Skeletal muscle satellite cell (primary cell): ENCODE measurements around the gene CDYL2.

Source experiments
- H3K27me3 ChIP-seq: 2 replicates; pipeline ENCODE4 v1.7.0; 2013; ENCODE audit warnings: low read length; ENCODE audit not compliant: control insufficient read depth, insufficient read depth
- H3K36me3 ChIP-seq: 2 replicates; pipeline ENCODE4 v1.7.0; 2013; ENCODE audit warnings: mild to moderate bottlenecking, control low read depth, low read length; ENCODE audit not compliant: insufficient read depth
- H3K4me1 ChIP-seq: 2 replicates; pipeline ENCODE4 v1.7.0; 2013; ENCODE audit warnings: low read length; ENCODE audit not compliant: control insufficient read depth, insufficient read depth
- H3K4me2 ChIP-seq: 2 replicates; pipeline ENCODE4 v1.7.0; 2013; ENCODE audit warnings: mild to moderate bottlenecking, low read length
- H3K4me3 ChIP-seq: 2 replicates; pipeline ENCODE4 v1.7.0; 2013; ENCODE audit warnings: low read length
- H3K9ac ChIP-seq: 2 replicates; pipeline ENCODE4 v1.7.0; 2013; ENCODE audit warnings: mild to moderate bottlenecking, low read depth, low read length, moderate library complexity
- H3K9me3 ChIP-seq: replicated peaks from 2 replicates; pipeline ENCODE4 v1.7.0; 2013; ENCODE audit warnings: mild to moderate bottlenecking, control low read depth, low read length

Gene CDYL2

DNA sequence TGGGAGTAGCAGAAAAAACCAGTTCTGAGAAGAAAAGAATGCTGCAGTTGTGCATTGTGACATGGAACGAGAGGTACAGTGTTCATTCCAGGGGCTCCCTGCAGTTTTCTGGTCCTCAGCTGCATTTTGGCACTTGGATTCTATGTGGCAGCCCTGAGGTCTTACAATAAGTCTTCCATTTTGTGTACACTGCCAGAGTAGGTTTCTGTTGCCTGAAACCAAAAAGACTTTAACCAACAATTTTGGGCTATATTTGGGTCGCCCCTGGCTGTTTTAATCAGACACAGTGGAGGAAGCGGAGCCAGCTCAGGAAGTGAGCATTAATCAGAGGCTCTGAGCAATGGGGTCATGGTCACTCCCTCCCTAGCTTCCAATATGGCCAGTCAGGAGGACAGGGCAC, 247.9 kb downstream of the CDYL2 start:
- Histone ChIP-seq H3K4me3 (no peak overlapping the region), H3K9me3 (no peaks in the 10 kb centered on the region), H3K36me3 (no peaks in the 10 kb centered on the region), H3K4me1 (no peaks in the 10 kb centered on the region), H3K9ac (no peak overlapping the region), H3K4me2 (no peak overlapping the region), H3K27me3 (peaks cover 29% of the 10 kb centered on the region)

DNA sequence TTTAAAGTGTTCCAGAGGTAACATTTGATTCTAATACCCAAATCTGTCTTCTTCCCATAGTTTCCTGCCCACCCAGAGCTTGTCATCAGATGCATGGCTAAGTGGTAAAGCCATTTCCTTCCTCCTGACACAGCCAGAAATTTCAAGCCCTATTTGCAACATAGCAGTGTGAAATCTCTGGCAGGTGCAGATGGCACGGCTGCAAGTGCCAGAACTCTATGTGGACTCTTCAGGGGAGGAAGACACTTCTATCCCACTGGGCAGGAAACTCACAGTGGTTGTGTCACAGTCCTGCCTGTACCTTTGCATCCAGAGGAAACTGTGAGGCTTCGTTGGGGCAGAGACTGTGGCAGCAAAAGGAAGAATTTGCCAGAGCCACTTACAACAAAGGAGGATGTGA, 250.4 kb downstream of the CDYL2 start:
- Histone ChIP-seq H3K4me1 (no peaks in the 10 kb centered on the region), H3K4me2 (no peak overlapping the region), H3K36me3 (no peaks in the 10 kb centered on the region)

GRCh38 chr16:80552277-80552676, 252.1 kb downstream of the CDYL2 start:
- Histone ChIP-seq H3K9ac (no peak overlapping the region), H3K4me3 (no peak overlapping the region), H3K4me2 (no peak overlapping the region), H3K9me3 (no peaks in the 10 kb centered on the region), H3K36me3 (no peaks in the 10 kb centered on the region), H3K27me3 (peaks cover 21% of the 10 kb centered on the region), H3K4me1 (no peaks in the 10 kb centered on the region)

More for the DNA sequence above, 250.4 kb downstream of the CDYL2 start:
- Histone ChIP-seq H3K9me3 (no peaks in the 10 kb centered on the region), H3K9ac (no peak overlapping the region), H3K4me3 (no peak overlapping the region), H3K27me3 (peaks cover 16% of the 10 kb centered on the region)
